Frontal cortex (tissue), 4 donors: ENCODE measurements around the gene RCAN3. TPM values are rescaled to one million over a fixed set of nuclear protein-coding genes. Genes with fewer than 3 reads are reported as not detected.
A peak's percentile ranks its signal among the peaks of the same experiment; 100 is the strongest.
"Not testable (repeated sequence)": the region's sequence is repeated elsewhere in the genome, so short reads cannot be mapped to it uniquely, and the experiment has no call there.

Experiments
- DNase-seq, 2 donors: peaks; one replicate each; pipeline ENCODE4 v3.0.0; 2012; ENCODE audit warnings: low spot score in 2 of 2
- FAIRE-seq: peaks from 2 replicates; lab custom pipeline; 2012; peaks lifted over from hg19 to GRCh38; lab: Jason Lieb, UNC
- total RNA-seq: library from RNA; depleted of rRNA; stranded (reverse); fragments of >200 nt; gene quantifications from one replicate; pipeline ENCODE4 v1.2.3, GENCODE V29; 2014
- donor health status: control.
- donor health status: control.
- donor health status: control.

Gene RCAN3
- total RNA-seq, 1 donor from 2014 or later: 16.3 TPM

GRCh38 chr1:24483441-24483840 is 19.2 kb upstream of the RCAN3 start:
- FAIRE-seq: no peak
- no peak for DNase-seq

- DNase-seq (no peak), FAIRE-seq (no peak)
Observed at GRCh38 chr1:24484199-24484598, 18.4 kb upstream of the RCAN3 start.

GRCh38 chr1:24486331-24487065 is 16.1 kb upstream of the RCAN3 start:
- FAIRE-seq: no peak
- DNase-seq: no peak

GRCh38 chr1:24487455-24487854 is 15.2 kb upstream of the RCAN3 start:
- FAIRE-seq (no peak), DNase-seq (no peak)

- not testable (repeated sequence) for FAIRE-seq, DNase-seq
Observed at GRCh38 chr1:24488159-24488558, 14.5 kb upstream of the RCAN3 start.

- no peak for DNase-seq
- no peak for FAIRE-seq
Observed at GRCh38 chr1:24489674-24490073, 13.0 kb upstream of the RCAN3 start.

- FAIRE-seq (no peak), DNase-seq (no peak)
Observed at GRCh38 chr1:24490101-24490781, 12.4 kb upstream of the RCAN3 start.

- no peak for DNase-seq
- no peak for FAIRE-seq
Observed at GRCh38 chr1:24491577-24492360, 10.9 kb upstream of the RCAN3 start.

- FAIRE-seq, DNase-seq: not testable (repeated sequence)
Observed at GRCh38 chr1:24492935-24493334, 9.7 kb upstream of the RCAN3 start.

- no peak for FAIRE-seq
- no peak for DNase-seq
Observed at GRCh38 chr1:24493785-24494184, 8.9 kb upstream of the RCAN3 start.

- DNase-seq (no peak), FAIRE-seq (no peak)
Observed at GRCh38 chr1:24498589-24498988, 4.0 kb upstream of the RCAN3 start.

GRCh38 chr1:24500448-24501048 is 2.1 kb upstream of the RCAN3 start:
- FAIRE-seq (no peak), DNase-seq (no peak)

GRCh38 chr1:24501371-24502064 is 1.1 kb upstream of the RCAN3 start:
- no peak for DNase-seq
- no peak for FAIRE-seq

GRCh38 chr1:24502065-24502708 is 449 bp upstream of the RCAN3 start:
- DNase-seq (no peak), FAIRE-seq (no peak)

GRCh38 chr1:24503059-24503751 is 569 bp downstream of the RCAN3 start:
- no peak for FAIRE-seq
- peak in 1 of 2 donors; percentile 55 for DNase-seq

- no peak for DNase-seq
- FAIRE-seq: no peak
Observed at GRCh38 chr1:24503870-24504523, 1.4 kb downstream of the RCAN3 start.

GRCh38 chr1:24504560-24504959 is 1.9 kb downstream of the RCAN3 start:
- FAIRE-seq: no peak
- DNase-seq: no peak

GRCh38 chr1:24505816-24506215 is 3.2 kb downstream of the RCAN3 start:
- FAIRE-seq: no peak
- no peak for DNase-seq
